ENCODE results near the gene HNMT. TPM values are rescaled to one million over a fixed set of nuclear protein-coding genes. Genes with fewer than 3 reads are reported as not detected.
A peak's percentile ranks its signal among the peaks of the same experiment; 100 is the strongest.
"Not testable (repeated sequence)": the region's sequence is repeated elsewhere in the genome, so short reads cannot be mapped to it uniquely, and the experiment has no call there.

HNMT gene
- 42.2 TPM for total RNA-seq

- Histone ChIP-seq H3K27me3 (ENCODE audit: insufficient read depth, low read length) (no peaks in the 10 kb centered on the region), H3K4me1 (ENCODE audit: insufficient read depth, low read length) (peaks cover 49% of the 10 kb centered on the region), H3K4me3 (ENCODE audit: low read length) (peak within 1 kb of the TSS; percentile 52), H3K9me3 (ENCODE audit: low read depth, low read length) (no peaks in the 10 kb centered on the region)
Measured at GRCh38 chr2:137964066-137964858, at the start of gene HNMT. TSS of gene HNMT (plus strand) at chr2:137964473. CDS start at chr2:137964492, 19 bp downstream.

DNA sequence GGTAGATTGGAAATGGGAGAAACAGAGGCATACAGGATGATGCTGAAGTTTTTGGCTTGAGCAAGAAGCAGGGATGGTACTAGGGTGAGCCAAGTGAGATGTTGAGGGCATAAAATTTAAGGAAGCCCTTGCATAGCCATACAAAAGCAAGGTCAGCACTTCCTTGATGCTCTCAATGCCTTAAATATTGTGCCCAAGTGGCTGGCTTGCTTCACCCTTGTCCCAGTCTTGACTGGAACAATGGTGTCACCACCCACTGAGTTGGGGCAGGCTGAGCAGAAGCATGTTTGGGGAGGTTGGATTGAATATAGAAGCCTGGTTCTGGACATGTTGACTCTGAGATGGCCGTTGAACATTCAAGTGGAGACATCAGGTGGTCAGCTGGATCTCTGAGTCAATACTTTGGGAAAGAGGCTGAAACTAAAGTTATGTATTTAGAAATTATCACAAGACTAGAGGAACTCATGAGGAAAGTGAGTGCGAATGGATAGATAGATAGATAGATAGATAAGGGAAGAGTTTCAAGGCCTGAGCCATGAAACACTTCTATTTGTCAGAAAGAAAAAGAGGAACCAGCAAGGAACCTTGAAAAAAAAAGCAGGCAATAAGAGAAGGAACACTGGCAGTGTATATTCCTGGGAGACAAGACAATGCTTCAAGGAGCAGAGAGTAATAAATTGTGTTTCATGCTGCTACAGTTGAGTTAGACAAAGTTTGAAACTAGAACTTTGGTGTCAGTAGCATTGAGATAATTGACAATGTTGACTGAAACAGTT lies 43.0 kb upstream of the HNMT start:
- H3K9me3 ChIP-seq (ENCODE audit: low read depth, low read length), result no peaks in the 10 kb centered on the region
- no peaks in the 10 kb centered on the region for H3K27me3 ChIP-seq (ENCODE audit: insufficient read depth, low read length)
- H3K4me3 ChIP-seq (ENCODE audit: low read length), result no peak overlapping the region
- peaks cover 6% of the 10 kb centered on the region for H3K4me1 ChIP-seq (ENCODE audit: insufficient read depth, low read length)

DNA sequence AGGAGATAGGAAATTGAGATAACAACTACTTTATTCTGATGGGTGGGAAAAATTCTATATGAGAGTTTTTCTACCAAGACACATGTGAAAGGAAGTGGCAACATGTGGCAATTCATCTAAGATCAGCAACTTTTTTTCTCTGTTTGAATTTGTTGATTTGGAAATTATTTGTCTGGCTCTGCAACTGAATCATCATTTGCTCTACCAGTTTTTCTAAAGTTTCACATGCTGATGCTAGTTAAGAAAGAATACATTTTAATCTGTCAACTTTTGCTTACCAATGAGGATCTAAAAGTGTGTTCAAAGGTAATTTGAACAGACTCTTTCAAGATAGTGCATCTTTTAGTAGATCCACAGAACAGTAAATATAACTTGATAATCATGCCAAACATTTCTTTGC lies 42.1 kb upstream of the HNMT start:
- not testable (repeated sequence) for H3K9me3 ChIP-seq (ENCODE audit: low read depth, low read length); H3K4me3 ChIP-seq (ENCODE audit: low read length); H3K4me1 ChIP-seq (ENCODE audit: insufficient read depth, low read length); H3K27me3 ChIP-seq (ENCODE audit: insufficient read depth, low read length)

- Histone ChIP-seq H3K9me3 (ENCODE audit: low read depth, low read length) (no peaks in the 10 kb centered on the region), H3K4me1 (ENCODE audit: insufficient read depth, low read length) (peaks cover 6% of the 10 kb centered on the region), H3K27me3 (ENCODE audit: insufficient read depth, low read length) (no peaks in the 10 kb centered on the region), H3K4me3 (ENCODE audit: low read length) (no peak overlapping the region)
Measured at GRCh38 chr2:137924019-137924418, 40.3 kb upstream of the HNMT start.

GRCh38 chr2:137925599-137925998 lies 38.7 kb upstream of the HNMT start:
- H3K9me3 ChIP-seq (ENCODE audit: low read depth, low read length), result no peaks in the 10 kb centered on the region
- H3K4me1 ChIP-seq (ENCODE audit: insufficient read depth, low read length), result peaks cover 6% of the 10 kb centered on the region
- H3K4me3 ChIP-seq (ENCODE audit: low read length), result no peak overlapping the region
- no peaks in the 10 kb centered on the region for H3K27me3 ChIP-seq (ENCODE audit: insufficient read depth, low read length)

DNA sequence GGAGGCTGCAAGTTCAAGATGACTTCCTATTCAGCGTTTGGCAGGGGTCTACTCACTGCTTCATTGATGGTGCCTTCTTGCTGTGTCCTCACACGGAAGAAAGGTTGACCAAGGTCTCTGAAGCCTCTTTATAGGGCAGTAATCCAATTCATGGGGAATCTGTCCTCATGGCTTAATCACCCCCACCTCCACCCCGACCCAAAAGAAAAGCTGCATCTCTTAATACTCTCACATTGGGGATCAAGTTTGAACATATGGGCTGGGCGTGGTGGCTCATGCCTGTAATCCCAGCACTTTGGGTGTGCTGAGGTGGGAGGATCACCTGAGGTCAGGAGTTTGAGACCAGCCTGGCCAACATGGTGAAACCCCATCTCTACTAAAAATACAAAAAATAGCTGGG lies 36.4 kb upstream of the HNMT start:
- Histone ChIP-seq H3K27me3 (ENCODE audit: insufficient read depth, low read length) (no peaks in the 10 kb centered on the region), H3K9me3 (ENCODE audit: low read depth, low read length) (no peaks in the 10 kb centered on the region), H3K4me3 (ENCODE audit: low read length) (no peak overlapping the region), H3K4me1 (ENCODE audit: insufficient read depth, low read length) (no peaks in the 10 kb centered on the region)

GRCh38 chr2:137928547-137929518 lies 35.4 kb upstream of the HNMT start:
- Histone ChIP-seq H3K9me3 (ENCODE audit: low read depth, low read length) (no peaks in the 10 kb centered on the region), H3K4me3 (ENCODE audit: low read length) (no peak overlapping the region), H3K4me1 (ENCODE audit: insufficient read depth, low read length) (no peaks in the 10 kb centered on the region), H3K27me3 (ENCODE audit: insufficient read depth, low read length) (no peaks in the 10 kb centered on the region)

- Histone ChIP-seq H3K4me1 (ENCODE audit: insufficient read depth, low read length) (no peaks in the 10 kb centered on the region), H3K9me3 (ENCODE audit: low read depth, low read length) (no peaks in the 10 kb centered on the region), H3K27me3 (ENCODE audit: insufficient read depth, low read length) (no peaks in the 10 kb centered on the region), H3K4me3 (ENCODE audit: low read length) (no peak overlapping the region)
Measured at GRCh38 chr2:137929519-137929916, 34.8 kb upstream of the HNMT start.

- no peaks in the 10 kb centered on the region for H3K4me1 ChIP-seq (ENCODE audit: insufficient read depth, low read length)
- no peak overlapping the region for H3K4me3 ChIP-seq (ENCODE audit: low read length)
Measured at GRCh38 chr2:137930146-137930545, 34.1 kb upstream of the HNMT start.

DNA sequence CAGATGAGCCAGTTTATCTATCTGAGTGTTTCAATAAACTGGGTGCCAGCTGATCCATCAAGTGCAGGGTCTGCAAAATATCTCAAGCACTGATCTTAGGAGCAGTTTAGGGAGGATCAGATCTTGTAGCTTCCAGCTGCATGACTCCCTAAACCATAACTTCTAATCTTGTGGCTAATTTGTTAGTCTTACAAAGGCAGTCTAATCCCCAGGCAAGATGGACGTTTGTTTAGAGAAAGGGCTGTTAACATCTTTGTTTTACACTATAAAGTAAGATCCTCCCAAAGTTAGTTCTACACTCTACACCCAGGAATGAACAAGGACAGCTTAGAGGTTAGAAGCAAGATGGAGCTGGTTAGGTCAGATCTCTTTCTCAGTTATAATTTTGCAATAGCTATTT lies 28.7 kb upstream of the HNMT start:
- Histone ChIP-seq H3K9me3 (ENCODE audit: low read depth, low read length) (no peaks in the 10 kb centered on the region), H3K4me1 (ENCODE audit: insufficient read depth, low read length) (no peaks in the 10 kb centered on the region), H3K4me3 (ENCODE audit: low read length) (no peak overlapping the region), H3K27me3 (ENCODE audit: insufficient read depth, low read length) (no peaks in the 10 kb centered on the region)

More at GRCh38 chr2:137930146-137930545, 34.1 kb upstream of the HNMT start:
- Histone ChIP-seq H3K27me3 (ENCODE audit: insufficient read depth, low read length) (no peaks in the 10 kb centered on the region), H3K9me3 (ENCODE audit: low read depth, low read length) (no peaks in the 10 kb centered on the region)

- no peaks in the 10 kb centered on the region for H3K9me3 ChIP-seq (ENCODE audit: low read depth, low read length)
- no peak overlapping the region for H3K4me3 ChIP-seq (ENCODE audit: low read length)
- no peaks in the 10 kb centered on the region for H3K27me3 ChIP-seq (ENCODE audit: insufficient read depth, low read length)
- no peaks in the 10 kb centered on the region for H3K4me1 ChIP-seq (ENCODE audit: insufficient read depth, low read length)
Measured at GRCh38 chr2:137937246-137937645, 27.0 kb upstream of the HNMT start.

- Histone ChIP-seq H3K27me3 (ENCODE audit: insufficient read depth, low read length) (no peaks in the 10 kb centered on the region), H3K9me3 (ENCODE audit: low read depth, low read length) (no peaks in the 10 kb centered on the region), H3K4me3 (ENCODE audit: low read length) (no peak overlapping the region), H3K4me1 (ENCODE audit: insufficient read depth, low read length) (no peaks in the 10 kb centered on the region)
Measured at GRCh38 chr2:137937778-137938177, 26.5 kb upstream of the HNMT start.

DNA sequence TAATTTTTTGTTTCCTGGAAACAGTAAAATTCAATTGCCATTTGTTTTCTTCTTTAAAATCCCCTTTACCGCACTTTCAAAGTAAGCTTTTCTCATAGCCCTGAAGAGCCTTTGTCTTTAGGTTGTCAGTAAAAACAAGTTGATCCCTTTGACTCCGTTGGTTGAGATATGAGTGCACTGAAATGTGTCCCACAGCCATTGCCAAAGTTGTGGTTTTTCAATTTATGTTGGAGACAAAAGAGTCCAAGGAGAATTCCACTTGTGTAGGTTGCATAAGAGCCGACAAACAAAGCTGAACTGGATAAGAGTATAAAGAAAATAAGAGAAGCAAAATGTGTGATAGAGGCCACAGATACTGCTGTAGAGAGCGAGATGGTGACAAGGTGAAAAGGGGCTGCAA lies 26.1 kb upstream of the HNMT start:
- H3K4me1 ChIP-seq (ENCODE audit: insufficient read depth, low read length), result no peaks in the 10 kb centered on the region
- H3K9me3 ChIP-seq (ENCODE audit: low read depth, low read length), result no peaks in the 10 kb centered on the region
- H3K27me3 ChIP-seq (ENCODE audit: insufficient read depth, low read length), result no peaks in the 10 kb centered on the region
- H3K4me3 ChIP-seq (ENCODE audit: low read length), result no peak overlapping the region

DNA sequence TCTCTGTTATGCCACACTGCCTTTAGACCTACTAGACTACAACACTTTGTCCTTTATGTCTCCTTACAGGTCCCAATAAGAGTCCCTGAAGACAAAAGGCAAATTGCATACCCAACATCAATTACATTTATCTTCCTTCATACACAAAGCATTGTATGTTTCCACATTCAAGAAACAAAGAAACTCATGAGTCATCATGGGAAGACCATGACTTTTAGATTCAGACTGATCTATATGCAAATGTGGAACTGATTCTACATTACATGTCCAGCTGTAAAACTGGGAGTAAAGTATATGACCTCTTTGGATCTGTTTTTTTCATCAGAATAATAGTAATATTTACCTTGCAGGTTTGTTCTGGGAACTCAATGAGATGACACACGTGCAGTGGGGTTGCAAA lies 25.2 kb upstream of the HNMT start:
- no peaks in the 10 kb centered on the region for H3K27me3 ChIP-seq (ENCODE audit: insufficient read depth, low read length)
- no peak overlapping the region for H3K4me3 ChIP-seq (ENCODE audit: low read length)
- no peaks in the 10 kb centered on the region for H3K4me1 ChIP-seq (ENCODE audit: insufficient read depth, low read length)
- H3K9me3 ChIP-seq (ENCODE audit: low read depth, low read length), result no peaks in the 10 kb centered on the region

- Histone ChIP-seq H3K4me3 (ENCODE audit: low read length) (no peak overlapping the region), H3K27me3 (ENCODE audit: insufficient read depth, low read length) (no peaks in the 10 kb centered on the region), H3K4me1 (ENCODE audit: insufficient read depth, low read length) (no peaks in the 10 kb centered on the region), H3K9me3 (ENCODE audit: low read depth, low read length) (no peaks in the 10 kb centered on the region)
Measured at GRCh38 chr2:137940154-137940553, 24.1 kb upstream of the HNMT start.
